SU-DHL-6 (cell line): Measurements from ENCODE around the gene RTN4R.
"Not testable (repeated sequence)": the region's sequence is repeated elsewhere in the genome, so short reads cannot be mapped to it uniquely, and the experiment has no call there.

Source experiments
- H2AFZ ChIP-seq: fragments of 200-600 bp; sonication (generic); 2 replicates; pipeline ENCODE4 v1.6.1; 2014; ENCODE audit warnings: low read depth, mild to moderate bottlenecking, moderate library complexity, mixed read lengths, antibody characterized with exemption, low read length; ENCODE audit not compliant: severe bottlenecking
- H3F3A ChIP-seq: fragments of 200-600 bp; shearing (Covaris generic); 2 replicates; pipeline ENCODE4 v1.6.0; 2016; ENCODE audit warnings: antibody characterized with exemption, mild to moderate bottlenecking; ENCODE audit not compliant: insufficient read depth
- H3K27ac ChIP-seq: fragments of 200-600 bp; sonication (generic); 2 replicates; pipeline ENCODE4 v1.5.1; 2016; ENCODE audit warnings: low read depth, mild to moderate bottlenecking, low read length, moderate library complexity, mixed read lengths
- H3K27me3 ChIP-seq: fragments of 200-600 bp; sonication (generic), shearing (Covaris generic); 2 replicates; pipeline ENCODE4 v1.6.0; 2014; ENCODE audit warnings: mild to moderate bottlenecking, low read length
- H3K36me3 ChIP-seq: fragments of 200-600 bp; sonication (generic); 2 replicates; pipeline ENCODE4 v1.6.1; 2014; ENCODE audit warnings: mild to moderate bottlenecking, low read length, mixed read lengths
- H3K4me2 ChIP-seq: fragments of 300-600, 200-600 bp; shearing (Covaris generic), sonication (generic); 2 replicates; pipeline ENCODE4 v1.6.0; 2014; ENCODE audit warnings: low read length, low read depth, mild to moderate bottlenecking; ENCODE audit not compliant: poor library complexity, severe bottlenecking
- H3K4me3 ChIP-seq: fragments of 200-600 bp; sonication (generic); 2 replicates; pipeline ENCODE4 v1.5.1; 2014; ENCODE audit warnings: antibody characterized with exemption, low read length, mild to moderate bottlenecking, mixed read lengths; ENCODE audit not compliant: insufficient read depth, poor library complexity, severe bottlenecking
- H3K79me2 ChIP-seq: fragments of 200-600 bp; sonication (generic); 2 replicates; pipeline ENCODE4 v1.6.1; 2014; ENCODE audit warnings: mild to moderate bottlenecking, low read length, moderate library complexity; ENCODE audit not compliant: insufficient read depth
- H3K9ac ChIP-seq: fragments of 200-600 bp; sonication (generic); 2 replicates; pipeline ENCODE4 v1.7.0; 2014; ENCODE audit warnings: mild to moderate bottlenecking, low read length
- H3K9me2 ChIP-seq: fragments of 200-600 bp; sonication (generic); replicated peaks from 2 replicates; pipeline ENCODE4 v1.6.1; 2014; ENCODE audit warnings: low read length; ENCODE audit not compliant: insufficient read depth
- H3K9me3 ChIP-seq: fragments of 200-600 bp; sonication (generic); 2 replicates; pipeline ENCODE4 v1.6.1; 2014; ENCODE audit warnings: low read length, mixed read lengths; ENCODE audit not compliant: insufficient read depth
- H4K20me1 ChIP-seq: fragments of 200-600 bp; sonication (generic); 2 replicates; pipeline ENCODE4 v1.6.1; 2014; ENCODE audit warnings: low read depth, mild to moderate bottlenecking, antibody characterized with exemption, low read length, moderate library complexity, mixed read lengths
- EZH2phosphoT487 ChIP-seq: fragments of 200-600 bp; sonication (generic), shearing (Covaris generic); conservative IDR thresholded peaks from 2 replicates; pipeline ENCODE4 v1.6.1; 2018; ENCODE audit warnings: mild to moderate bottlenecking, antibody characterized with exemption, low read length, moderate library complexity, mixed read lengths
- TF ChIP-seq, protein P1 (sequence below): fragments of 200-600 bp; sonication (generic); IDR thresholded peaks from one replicate; pipeline ENCODE4 v1.5.1; 2017; ENCODE audit warnings: antibody characterized with exemption, mild to moderate bottlenecking, low read length, moderate library complexity; ENCODE audit not compliant: insufficient read depth, poor library complexity, severe bottlenecking

The RTN4R gene

DNA sequence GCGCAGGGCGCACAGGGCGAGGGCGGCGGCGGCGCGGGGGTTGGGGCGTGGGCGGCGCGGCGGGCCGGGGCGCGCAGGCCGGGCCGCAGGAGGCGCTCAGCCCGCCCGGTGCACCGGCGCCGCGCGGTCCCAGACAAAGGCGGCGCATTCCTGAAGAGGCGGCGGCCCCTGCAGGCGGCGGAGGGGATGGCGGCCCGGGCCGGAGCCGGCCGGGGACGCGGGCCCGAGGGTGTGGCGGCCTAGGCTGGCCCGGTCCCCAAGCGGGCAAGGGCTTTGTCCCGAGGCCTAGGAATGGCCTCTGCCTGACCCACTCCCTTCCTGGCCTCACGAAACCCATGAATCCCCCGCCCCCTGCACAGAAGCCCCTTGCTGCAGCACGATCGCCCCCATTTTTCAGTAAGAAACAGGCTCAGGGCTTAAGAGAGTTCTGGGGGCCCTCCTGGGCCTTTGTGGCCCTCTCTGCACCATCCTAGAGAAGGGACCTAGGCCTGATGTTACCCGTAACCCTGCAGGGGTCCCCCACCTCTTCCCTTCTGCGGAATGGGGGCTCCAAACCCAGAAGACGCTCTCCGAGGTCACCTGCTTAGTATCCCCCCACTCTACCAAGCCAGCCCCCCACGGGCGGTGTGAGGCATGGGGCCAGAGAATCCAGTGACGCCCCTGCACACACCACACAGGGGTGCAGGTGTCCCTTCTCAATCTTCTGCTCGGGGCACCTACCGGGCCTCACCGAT, at the start of gene RTN4R:
Gene RTN4R, minus strand, starts transcription at position 40 of the 734 bp plus-strand sequence. CDS start 226 bp downstream, outside the sequence.
- H3K4me3 ChIP-seq = no peak within 1 kb of the TSS
- peak within 1 kb of the TSS; percentile 24 for H3K4me2 ChIP-seq
- H3K9ac ChIP-seq = no peak within 1 kb of the TSS
- no peaks in the 10 kb centered on the region for H4K20me1 ChIP-seq
- H3F3A ChIP-seq = no peaks in the 10 kb centered on the region
- H3K9me3 ChIP-seq = no peaks in the 10 kb centered on the region
- H3K27ac ChIP-seq = no peak within 1 kb of the TSS
- no peaks in the 10 kb centered on the region for H3K79me2 ChIP-seq
- no peaks in the 10 kb centered on the region for H3K36me3 ChIP-seq
- no peak for TF ChIP-seq EZH2phosphoT487
- TF ChIP-seq, protein P1, sequence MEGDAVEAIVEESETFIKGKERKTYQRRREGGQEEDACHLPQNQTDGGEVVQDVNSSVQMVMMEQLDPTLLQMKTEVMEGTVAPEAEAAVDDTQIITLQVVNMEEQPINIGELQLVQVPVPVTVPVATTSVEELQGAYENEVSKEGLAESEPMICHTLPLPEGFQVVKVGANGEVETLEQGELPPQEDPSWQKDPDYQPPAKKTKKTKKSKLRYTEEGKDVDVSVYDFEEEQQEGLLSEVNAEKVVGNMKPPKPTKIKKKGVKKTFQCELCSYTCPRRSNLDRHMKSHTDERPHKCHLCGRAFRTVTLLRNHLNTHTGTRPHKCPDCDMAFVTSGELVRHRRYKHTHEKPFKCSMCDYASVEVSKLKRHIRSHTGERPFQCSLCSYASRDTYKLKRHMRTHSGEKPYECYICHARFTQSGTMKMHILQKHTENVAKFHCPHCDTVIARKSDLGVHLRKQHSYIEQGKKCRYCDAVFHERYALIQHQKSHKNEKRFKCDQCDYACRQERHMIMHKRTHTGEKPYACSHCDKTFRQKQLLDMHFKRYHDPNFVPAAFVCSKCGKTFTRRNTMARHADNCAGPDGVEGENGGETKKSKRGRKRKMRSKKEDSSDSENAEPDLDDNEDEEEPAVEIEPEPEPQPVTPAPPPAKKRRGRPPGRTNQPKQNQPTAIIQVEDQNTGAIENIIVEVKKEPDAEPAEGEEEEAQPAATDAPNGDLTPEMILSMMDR = no peak
- no peak within 1 kb of the TSS for H2AFZ ChIP-seq
- H3K27me3 ChIP-seq = no peaks in the 10 kb centered on the region
- H3K9me2 ChIP-seq = no peaks in the 10 kb centered on the region

DNA sequence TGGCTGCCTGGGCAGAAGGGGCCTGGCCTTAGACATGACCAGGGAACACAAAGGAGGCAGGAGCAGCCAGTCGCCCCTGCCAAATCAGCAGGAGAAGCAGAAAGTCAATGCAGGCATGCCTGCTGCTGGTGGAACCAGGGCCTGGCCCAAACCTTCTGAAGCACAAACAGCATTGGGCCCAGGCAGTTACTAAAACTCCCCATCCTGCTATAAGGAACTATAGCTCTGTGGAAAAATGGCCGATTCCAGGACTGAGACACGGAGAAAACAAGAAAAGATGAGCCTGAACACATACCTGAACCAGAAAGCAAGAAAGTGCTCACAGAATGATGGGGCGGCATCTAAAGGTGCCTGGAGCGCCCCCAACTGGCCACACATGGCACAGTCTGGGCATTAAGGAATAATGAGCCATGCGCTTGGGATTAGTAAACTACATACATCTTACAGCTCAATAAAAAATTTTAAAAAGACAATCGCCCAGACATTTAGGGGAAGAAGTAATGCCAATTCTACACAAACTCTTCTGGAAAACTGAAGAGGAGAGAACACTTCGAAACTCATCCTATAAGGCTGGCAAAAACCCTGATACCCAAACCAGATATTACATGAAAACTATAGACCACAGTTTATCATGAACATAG, 49.4 kb upstream of the RTN4R start:
- not testable (repeated sequence) for H3K9ac ChIP-seq, H3K79me2 ChIP-seq, H3K27ac ChIP-seq, H3K9me2 ChIP-seq, H4K20me1 ChIP-seq, H2AFZ ChIP-seq, H3K4me2 ChIP-seq, H3K27me3 ChIP-seq, H3K4me3 ChIP-seq, H3K36me3 ChIP-seq, H3F3A ChIP-seq, H3K9me3 ChIP-seq
- TF ChIP-seq, protein P1 = peak; percentile 25

DNA sequence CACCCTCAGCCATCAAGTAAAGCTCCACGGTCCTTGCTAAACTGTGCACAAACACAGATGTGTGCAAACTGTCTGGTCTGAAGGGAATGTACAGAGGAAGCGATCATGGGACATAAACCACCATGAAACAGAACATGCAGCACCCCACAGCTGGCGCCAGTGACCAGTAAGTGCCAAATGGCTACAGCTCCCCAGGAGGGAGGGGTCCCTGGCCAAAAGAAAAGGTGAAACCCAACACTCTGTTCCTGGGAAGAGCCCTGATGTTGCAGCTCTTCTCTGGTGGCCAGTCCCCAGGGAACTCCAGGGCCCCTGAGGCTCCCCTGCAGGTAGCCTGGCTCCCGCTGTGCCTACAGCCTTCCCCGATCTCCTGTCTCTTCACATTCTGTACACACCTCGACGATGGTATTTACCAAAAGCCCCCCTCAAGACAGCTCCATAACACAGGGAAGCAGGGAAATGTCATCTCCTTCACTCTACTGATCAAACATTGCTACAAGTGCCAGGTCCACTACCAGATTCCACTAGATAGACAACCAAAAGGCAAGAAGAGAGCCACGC, 48.8 kb upstream of the RTN4R start:
- TF ChIP-seq, protein P1 = no peak
- no peak for TF ChIP-seq EZH2phosphoT487
- Histone ChIP-seq H3K4me2 (no peak overlapping the region), H3K79me2 (no peaks in the 10 kb centered on the region), H3K9me3 (no peaks in the 10 kb centered on the region), H3F3A (no peaks in the 10 kb centered on the region), H3K27me3 (no peaks in the 10 kb centered on the region), H3K9me2 (no peaks in the 10 kb centered on the region), H3K27ac (no peak overlapping the region), H3K36me3 (no peaks in the 10 kb centered on the region), H3K9ac (no peak overlapping the region), H4K20me1 (no peaks in the 10 kb centered on the region), H2AFZ (no peak overlapping the region), H3K4me3 (no peak overlapping the region)
